WTC11 (cell line): ENCODE data around the gene DCLK1. TPM values are rescaled to one million over a fixed set of nuclear protein-coding genes. Genes with fewer than 3 reads are reported as not detected.

Source experiments
- ATAC-seq: fragments of 200-7000 bp; cut with Tn5 transposase; 2 replicates; pipeline ENCODE4 v1.10.0; 2021; ENCODE audit warnings: mild to moderate bottlenecking, moderate library complexity
- CTCF ChIA-PET: fragments of 300-600 bp; sonication (Branson Sonifier 250); formaldehyde crosslinking; loops from one replicate; lab custom pipeline; 2021; ENCODE audit warnings: antibody characterized with exemption; lab: Charles Lee
- POLR2A ChIA-PET: fragments of 350-600 bp; sonication (Branson Sonifier 250); formaldehyde crosslinking; loops from one replicate; lab custom pipeline; 2021; ENCODE audit warnings: antibody characterized with exemption; lab: Charles Lee
- DNase-seq: peaks from one replicate; pipeline ENCODE4 v3.0.0; 2021; ENCODE audit warnings: low spot score
- H3K27ac Mint-ChIP-seq: 2 replicates; pipeline ENCODE4 v1.8.0; 2021; ENCODE audit warnings: mixed read lengths
- H3K27me3 Mint-ChIP-seq: 2 replicates; pipeline ENCODE4 v1.8.0; 2021; ENCODE audit warnings: low read depth, mild to moderate bottlenecking, moderate library complexity, mixed read lengths
- H3K36me3 Mint-ChIP-seq: 2 replicates; pipeline ENCODE4 v1.8.0; 2021; ENCODE audit warnings: mixed read lengths
- H3K4me1 Mint-ChIP-seq: 2 replicates; pipeline ENCODE4 v1.8.0; 2022; ENCODE audit warnings: mixed read lengths
- H3K4me3 Mint-ChIP-seq: 2 replicates; pipeline ENCODE4 v1.8.0; 2021; ENCODE audit warnings: mild to moderate bottlenecking, moderate library complexity, mixed read lengths
- H3K9me3 Mint-ChIP-seq: 2 replicates; pipeline ENCODE4 v1.8.0; 2021; ENCODE audit warnings: mixed read lengths
- ATF1 ChIP-seq: sonication (generic); formaldehyde crosslinking; IDR thresholded peaks from 2 replicates; pipeline ENCODE4 v1.8.1; 2023; ENCODE audit warnings: mild to moderate bottlenecking, moderate library complexity, missing genetic modification reagents
- CDX4 ChIP-seq: fragments of 250-450 bp; sonication (Bioruptor Pico); IDR thresholded peaks from 2 replicates; pipeline ENCODE4 v1.9.0; 2021; ENCODE audit warnings: moderate library complexity, mild to moderate bottlenecking, inconsistent platforms, borderline replicate concordance
- E2F4 ChIP-seq: sonication (generic); formaldehyde crosslinking; IDR thresholded peaks from 2 replicates; pipeline ENCODE4 v1.8.1; 2022; ENCODE audit warnings: low read depth, mild to moderate bottlenecking, moderate library complexity, missing genetic modification reagents, borderline replicate concordance
- E2F5 ChIP-seq: sonication (generic); formaldehyde crosslinking; IDR thresholded peaks from 2 replicates; pipeline ENCODE4 v1.8.1; 2022; ENCODE audit warnings: mild to moderate bottlenecking, moderate library complexity, missing genetic modification reagents
- EMX1 ChIP-seq: fragments of 250-450 bp; sonication (Bioruptor Pico); IDR thresholded peaks from 2 replicates; pipeline ENCODE4 v1.8.0; 2021; ENCODE audit warnings: mild to moderate bottlenecking
- ERG ChIP-seq: fragments of 250-450 bp; sonication (Bioruptor Pico); IDR thresholded peaks from 2 replicates; pipeline ENCODE4 v1.8.0; 2021; ENCODE audit warnings: mild to moderate bottlenecking
- FOXP1 ChIP-seq: sonication (generic); formaldehyde crosslinking; IDR thresholded peaks from 2 replicates; pipeline ENCODE4 v1.8.0; 2022; ENCODE audit warnings: missing genetic modification reagents, mild to moderate bottlenecking, moderate library complexity, borderline replicate concordance
- HMGXB4 ChIP-seq: sonication (generic); formaldehyde crosslinking; IDR thresholded peaks from 2 replicates; pipeline ENCODE4 v1.8.1; 2023; ENCODE audit warnings: mild to moderate bottlenecking, moderate library complexity, missing genetic modification reagents
- IRF2 ChIP-seq: sonication (generic); formaldehyde crosslinking; IDR thresholded peaks from 2 replicates; pipeline ENCODE4 v1.8.0; 2022; ENCODE audit warnings: low read depth, missing genetic modification reagents, borderline replicate concordance
- MYBL2 ChIP-seq: sonication (generic); formaldehyde crosslinking; IDR thresholded peaks from 2 replicates; pipeline ENCODE4 v1.8.1; 2023; ENCODE audit warnings: mild to moderate bottlenecking, moderate library complexity, missing genetic modification reagents
- SOX15 ChIP-seq: fragments of 250-450 bp; sonication (Bioruptor Pico); IDR thresholded peaks from 2 replicates; pipeline ENCODE4 v1.9.0; 2021; ENCODE audit warnings: mild to moderate bottlenecking
- SP1 ChIP-seq: sonication (generic); formaldehyde crosslinking; conservative IDR thresholded peaks from 2 replicates; pipeline ENCODE4 v1.8.1; 2022; ENCODE audit warnings: missing genetic modification reagents
- ZNF317 ChIP-seq: sonication (generic); formaldehyde crosslinking; IDR thresholded peaks from 2 replicates; pipeline ENCODE4 v1.8.1; 2023; ENCODE audit warnings: low read depth, mild to moderate bottlenecking, moderate library complexity, missing genetic modification reagents, borderline replicate concordance
- ZNF396 ChIP-seq: fragments of 250-450 bp; sonication (Bioruptor Pico); IDR thresholded peaks from 2 replicates; pipeline ENCODE4 v1.8.0; 2021; ENCODE audit warnings: mild to moderate bottlenecking, moderate library complexity, borderline replicate concordance
- ZNF423 ChIP-seq: fragments of 250-450 bp; sonication (Bioruptor Pico); IDR thresholded peaks from 2 replicates; pipeline ENCODE4 v2.1.2; 2022; ENCODE audit warnings: mild to moderate bottlenecking, moderate library complexity
- ZNF532 ChIP-seq: fragments of 250-450 bp; sonication (Bioruptor Pico); IDR thresholded peaks from 2 replicates; pipeline ENCODE4 v1.9.0; 2021; ENCODE audit warnings: mild to moderate bottlenecking, borderline replicate concordance
- ZSCAN18 ChIP-seq: fragments of 250-450 bp; sonication (Bioruptor Pico); IDR thresholded peaks from 2 replicates; pipeline ENCODE4 v2.1.2; 2022; ENCODE audit warnings: mild to moderate bottlenecking, moderate library complexity
- total RNA-seq: library from RNA; stranded (reverse); gene quantifications from 3 replicates; pipeline ENCODE4 v1.2.3, GENCODE V29; 2021

DCLK1 gene
- total RNA-seq, 1 experiment from 2014 or later = 18.5 TPM

- Mint-ChIP-seq H3K4me1 (peaks cover 2% of the 10 kb centered on the region), H3K9me3 (0 out of 2 replicates have a peak, but pooled peaks cover 3% of the 10 kb centered on the region), H3K36me3 (no peaks in the 10 kb centered on the region; the same call in 1 of the 2 replicates)
- POLR2A ChIA-PET = no interaction called here
- CTCF ChIA-PET = interaction anchor here (1.0 kb wide), 1 partner anchor 14 kb away, joined by 3 read pairs; no protein-coding TSS in a partner anchor
- TF ChIP-seq ERG (no peak), ZSCAN18 (CRISPR knock-in tag) (no peak), ATF1 (no peak), E2F4 (CRISPR knock-in tag) (no peak), ZNF532 (no peak), IRF2 (CRISPR knock-in tag) (no peak), FOXP1 (no peak), ZNF423 (no peak), SP1 (CRISPR knock-in tag) (no peak), ZNF317 (CRISPR knock-in tag) (no peak), SOX15 (CRISPR knock-in tag) (no peak), HMGXB4 (CRISPR knock-in tag) (no peak), EMX1 (CRISPR knock-in tag) (no peak), ZNF396 (CRISPR knock-in tag) (no peak), E2F5 (no peak), MYBL2 (CRISPR knock-in tag) (no peak), CDX4 (CRISPR knock-in tag) (no peak)
- TF ChIP-seq, all 79 proteins: peak for 0
- H3K27ac Mint-ChIP-seq = no peak overlapping the region
- no peaks in the 10 kb centered on the region for H3K27me3 Mint-ChIP-seq
- DNase-seq (no peak), ATAC-seq (no peak)
- H3K4me3 Mint-ChIP-seq = no peak overlapping the region
Measured at GRCh38 chr13:35841060-35841521, 290.1 kb downstream of the DCLK1 start.
